Upper lobe of right lung (tissue), 1 donor: ENCODE measurements around the gene TENM4. TPM values are rescaled to one million over a fixed set of nuclear protein-coding genes. Genes with fewer than 3 reads are reported as not detected.

ENCODE experiments used
- ATAC-seq: fragments of 200-7000 bp; cut with Tn5 transposase; one replicate; pipeline ENCODE4 v1.9.1; 2020; ENCODE audit warnings: mild to moderate bottlenecking, moderate library complexity
- DNase-seq: peaks from one replicate; pipeline ENCODE4 v3.0.0-alpha.2; 2020
- H3K27ac ChIP-seq: fragments of 200-600 bp; one replicate; pipeline ENCODE4 v1.8.0; 2022
- H3K27me3 ChIP-seq: fragments of 200-600 bp; one replicate; pipeline ENCODE4 v1.8.0; 2022; ENCODE audit warnings: mild to moderate bottlenecking
- H3K36me3 ChIP-seq: fragments of 200-600 bp; one replicate; pipeline ENCODE4 v1.8.0; 2022
- H3K4me1 ChIP-seq: fragments of 200-600 bp; one replicate; pipeline ENCODE4 v1.8.0; 2022
- H3K4me3 ChIP-seq: fragments of 200-600 bp; one replicate; pipeline ENCODE4 v1.8.0; 2022; ENCODE audit warnings: mild to moderate bottlenecking
- H3K9me3 ChIP-seq: fragments of 200-600 bp; one replicate; pipeline ENCODE4 v1.8.0; 2022
- intact Hi-C: fragments of 100-400 bp; cut with DNase I; formaldehyde crosslinking; loops from one replicate; pipeline ENCODE4 v1.11.0; 2022
- total RNA-seq: library from RNA; stranded (reverse); fragmentation: NEBNext Ultra II Directional; extraction: Animal tissue kit (Norgen Biotek cat#: 25700); gene quantifications from one replicate; pipeline ENCODE4 v1.2.1, GENCODE V29; 2021
- TF ChIP-seq, protein P1 (sequence below): fragments of 200-600 bp; IDR thresholded peaks from one replicate; pipeline ENCODE4 v1.8.0; 2022; ENCODE audit warnings: antibody characterized with exemption
- donor health status: DM: no; HTN: yes; CAD: no; lungs with severe emphysema.

Gene TENM4
- total RNA-seq, 1 donor from 2014 or later: 4.3 TPM

- Histone ChIP-seq H3K4me3 (no peak overlapping the region), H3K9me3 (no peaks in the 10 kb centered on the region), H3K27ac (no peak overlapping the region), H3K4me1 (no peaks in the 10 kb centered on the region), H3K27me3 (no peaks in the 10 kb centered on the region), H3K36me3 (no peaks in the 10 kb centered on the region)
- TF ChIP-seq, protein P1, sequence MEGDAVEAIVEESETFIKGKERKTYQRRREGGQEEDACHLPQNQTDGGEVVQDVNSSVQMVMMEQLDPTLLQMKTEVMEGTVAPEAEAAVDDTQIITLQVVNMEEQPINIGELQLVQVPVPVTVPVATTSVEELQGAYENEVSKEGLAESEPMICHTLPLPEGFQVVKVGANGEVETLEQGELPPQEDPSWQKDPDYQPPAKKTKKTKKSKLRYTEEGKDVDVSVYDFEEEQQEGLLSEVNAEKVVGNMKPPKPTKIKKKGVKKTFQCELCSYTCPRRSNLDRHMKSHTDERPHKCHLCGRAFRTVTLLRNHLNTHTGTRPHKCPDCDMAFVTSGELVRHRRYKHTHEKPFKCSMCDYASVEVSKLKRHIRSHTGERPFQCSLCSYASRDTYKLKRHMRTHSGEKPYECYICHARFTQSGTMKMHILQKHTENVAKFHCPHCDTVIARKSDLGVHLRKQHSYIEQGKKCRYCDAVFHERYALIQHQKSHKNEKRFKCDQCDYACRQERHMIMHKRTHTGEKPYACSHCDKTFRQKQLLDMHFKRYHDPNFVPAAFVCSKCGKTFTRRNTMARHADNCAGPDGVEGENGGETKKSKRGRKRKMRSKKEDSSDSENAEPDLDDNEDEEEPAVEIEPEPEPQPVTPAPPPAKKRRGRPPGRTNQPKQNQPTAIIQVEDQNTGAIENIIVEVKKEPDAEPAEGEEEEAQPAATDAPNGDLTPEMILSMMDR: no peak
- intact Hi-C loops: no loop called here
- DNase-seq (no peak), ATAC-seq (no peak)
Observed at GRCh38 chr11:78905756-78906155, 535.1 kb downstream of the TENM4 start.

GRCh38 chr11:78902771-78903507, 537.9 kb downstream of the TENM4 start:
- Histone ChIP-seq H3K4me3 (no peak overlapping the region), H3K9me3 (no peaks in the 10 kb centered on the region), H3K27me3 (no peaks in the 10 kb centered on the region), H3K27ac (no peak overlapping the region), H3K4me1 (no peaks in the 10 kb centered on the region), H3K36me3 (no peaks in the 10 kb centered on the region)
- ATAC-seq (peak; percentile 19), DNase-seq (no peak)
- TF ChIP-seq, protein P1: no peak
- intact Hi-C loops: no loop called here

DNA sequence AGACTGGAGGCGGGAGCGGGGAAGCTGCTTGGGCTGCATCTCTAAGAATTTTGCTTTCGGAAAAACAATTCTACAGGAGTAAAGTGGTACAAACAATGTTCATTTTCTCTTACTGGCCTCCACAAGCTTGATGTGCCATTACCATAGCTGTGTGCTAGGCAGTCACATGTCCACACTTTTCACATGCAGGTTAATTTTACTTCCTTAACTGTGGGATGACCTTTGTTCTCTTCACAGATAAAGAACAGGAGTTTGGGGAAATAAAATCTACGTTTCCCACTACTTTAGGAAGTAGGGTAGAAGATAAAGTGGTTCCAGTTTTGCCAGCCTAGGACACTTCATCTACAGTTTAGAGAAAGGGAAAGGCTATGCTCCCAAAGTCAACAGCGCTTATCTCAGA, 539.0 kb downstream of the TENM4 start:
- ATAC-seq (no peak), DNase-seq (no peak)
- H3K27ac ChIP-seq: no peak overlapping the region
- H3K36me3 ChIP-seq: no peaks in the 10 kb centered on the region
- H3K9me3 ChIP-seq: no peaks in the 10 kb centered on the region
- intact Hi-C loops: no loop called here
- no peak overlapping the region for H3K4me3 ChIP-seq
- TF ChIP-seq, protein P1: no peak
- no peaks in the 10 kb centered on the region for H3K4me1 ChIP-seq
- no peaks in the 10 kb centered on the region for H3K27me3 ChIP-seq

GRCh38 chr11:78898266-78898775, 542.5 kb downstream of the TENM4 start:
- H3K9me3 ChIP-seq: no peaks in the 10 kb centered on the region

GRCh38 chr11:78893996-78894395, 546.8 kb downstream of the TENM4 start:
- Histone ChIP-seq H3K4me1 (no peaks in the 10 kb centered on the region), H3K9me3 (no peaks in the 10 kb centered on the region), H3K4me3 (no peak overlapping the region), H3K27ac (no peak overlapping the region), H3K36me3 (no peaks in the 10 kb centered on the region), H3K27me3 (no peaks in the 10 kb centered on the region)
- TF ChIP-seq, protein P1: no peak
- DNase-seq (no peak), ATAC-seq (no peak)
- intact Hi-C loops: no loop called here

More at GRCh38 chr11:78898266-78898775, 542.5 kb downstream of the TENM4 start:
- H3K4me3 ChIP-seq: no peak overlapping the region
- H3K27ac ChIP-seq: no peak overlapping the region
- no peak for DNase-seq
- TF ChIP-seq, protein P1: no peak
- peak; percentile 50 for ATAC-seq
- no peaks in the 10 kb centered on the region for H3K27me3 ChIP-seq
- H3K36me3 ChIP-seq: no peaks in the 10 kb centered on the region
- H3K4me1 ChIP-seq: no peaks in the 10 kb centered on the region
- intact Hi-C loops: no loop called here
